Adipose tissue (tissue), 3 donors: ENCODE results near the gene FUOM. TPM values are rescaled to one million over a fixed set of nuclear protein-coding genes. Genes with fewer than 3 reads are reported as not detected.

Experiments
- H3K27ac ChIP-seq: one replicate; pipeline ENCODE4 v1.5.1; 2013; ENCODE audit warnings: low read depth, low read length
- WGBS, 3 donors: extraction: QIAGEN DNeasy Blood & Tissue Kit; methylation state at CpG; one replicate each; pipeline ENCODE4 v1.1.7; 2013; 5-methylcytosine and 5-hydroxymethylcytosine counted together
- polyA plus RNA-seq, 3 donors: library from polyadenylated mRNA; stranded (reverse); fragments of 200-250 nt; gene quantifications; one replicate each; pipeline ENCODE4 v1.2.3, GENCODE V29; 2013
- donor health status: healthy with polysubstance abuse.
- donor health status: Bipolar disorder and iron deficiency.
- donor health status: healthy.

The FUOM gene, protein sequence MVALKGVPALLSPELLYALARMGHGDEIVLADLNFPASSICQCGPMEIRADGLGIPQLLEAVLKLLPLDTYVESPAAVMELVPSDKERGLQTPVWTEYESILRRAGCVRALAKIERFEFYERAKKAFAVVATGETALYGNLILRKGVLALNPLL
- polyA plus RNA-seq = 10 to 100 TPM; 22.1 to 45.1 (median 23.3) TPM

DNA sequence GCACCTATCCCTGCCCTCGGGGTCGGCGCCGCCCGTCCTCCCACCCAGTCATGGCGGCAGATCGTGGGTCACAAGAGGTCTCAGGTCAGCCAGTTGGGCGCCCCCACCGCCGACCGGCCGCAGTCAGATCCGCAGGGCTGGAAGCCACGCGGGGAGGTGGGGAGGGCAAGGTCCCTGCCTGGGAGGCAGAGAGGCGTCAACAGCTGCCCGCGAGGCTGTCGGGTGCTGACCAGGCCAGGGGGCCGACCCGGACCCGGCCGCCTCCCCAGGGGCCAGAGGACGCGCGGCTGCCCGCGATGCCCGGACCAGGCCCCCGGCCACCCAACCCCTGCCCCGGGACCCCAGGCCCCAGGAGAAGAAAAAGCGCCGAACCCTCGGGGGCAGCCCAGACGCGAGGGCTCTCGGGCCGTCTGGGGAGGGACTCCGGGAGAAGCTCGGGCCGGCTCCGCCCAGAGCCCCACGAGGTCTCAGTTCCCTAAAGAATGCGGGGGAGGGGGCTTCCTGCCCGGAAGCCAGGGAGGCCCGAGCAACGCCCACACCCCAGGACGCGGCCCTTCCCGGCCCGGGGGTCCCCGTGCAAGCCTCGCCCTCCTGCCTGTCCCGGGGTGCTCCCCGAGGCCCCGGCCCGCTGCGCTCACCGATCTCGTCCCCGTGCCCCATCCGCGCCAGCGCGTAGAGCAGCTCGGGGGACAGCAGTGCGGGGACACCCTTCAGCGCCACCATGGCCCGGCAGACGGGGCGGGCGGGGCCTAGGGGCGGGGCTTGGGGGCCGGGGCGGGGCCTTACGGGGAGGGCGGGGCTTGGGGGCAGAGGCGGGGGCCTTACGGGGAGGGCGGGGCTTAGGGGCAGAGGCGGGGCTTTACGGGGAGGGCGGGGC, at the start of gene FUOM:
Gene FUOM, minus strand, starts transcription at position 735 of the 877 bp plus-strand sequence. Its CDS starts 12 bp downstream, at position 723.
- no peak within 1 kb of the TSS for H3K27ac ChIP-seq
- WGBS, 3 donors = 1 to 3% (median 2%) methylated on average over 54 to 82 of the region's 83 CpGs

GRCh38 chr10:133405844-133406527, 48.2 kb upstream of the FUOM start:
- WGBS, 3 donors = 85 to 97% (median 95%) methylated on average over 8 of the region's 8 CpGs
- H3K27ac ChIP-seq = no peak overlapping the region

DNA sequence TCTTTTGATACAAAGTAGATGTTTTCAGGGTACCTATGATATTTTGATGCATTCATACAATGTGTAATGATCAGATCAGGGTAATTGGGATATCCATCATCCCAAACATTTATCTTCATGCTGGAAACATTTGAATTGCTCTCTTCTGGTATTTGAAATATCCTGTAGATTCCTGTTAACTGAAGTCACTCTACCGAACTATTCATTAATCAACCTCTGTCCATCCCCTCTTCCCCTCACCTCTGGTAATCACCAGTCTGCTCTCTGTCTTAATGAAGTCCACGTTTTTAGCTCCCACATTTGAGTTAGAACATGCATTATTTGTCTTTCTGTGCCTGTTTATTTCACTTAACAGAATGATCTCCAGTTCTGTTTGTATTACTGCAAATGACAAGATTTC, 47.5 kb upstream of the FUOM start:
- 52 to 67% (median 54%) methylated on average over 2 of the region's 2 CpGs for WGBS, 3 donors
- no peak overlapping the region for H3K27ac ChIP-seq

- 86 to 95% (median 89%) methylated on average over 5 of the region's 5 CpGs for WGBS, 3 donors
Measured at GRCh38 chr10:133403784-133404183, 46.0 kb upstream of the FUOM start.

DNA sequence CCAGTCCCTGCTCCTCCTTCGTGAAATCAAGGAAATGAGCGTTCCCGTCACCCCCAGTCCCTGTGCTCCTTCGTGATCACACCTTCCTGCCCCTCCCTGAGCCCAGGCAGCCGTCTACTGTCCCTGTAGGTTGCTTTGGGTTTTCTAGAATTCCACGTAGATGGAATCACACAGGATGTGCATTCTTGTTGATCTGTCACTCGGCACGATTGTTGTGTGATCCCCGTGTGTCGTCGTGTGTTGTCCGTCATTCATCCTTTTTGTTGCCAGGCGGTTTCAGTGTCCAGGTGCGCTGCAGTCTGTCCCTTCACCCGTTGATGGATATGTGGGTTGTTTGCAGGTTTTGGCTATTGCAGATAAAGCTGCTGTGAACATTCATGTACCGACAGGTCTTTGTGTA, 45.5 kb upstream of the FUOM start:
- no peak overlapping the region for H3K27ac ChIP-seq
- WGBS, 3 donors = 85 to 88% (median 86%) methylated on average over 16 of the region's 16 CpGs

More at GRCh38 chr10:133403784-133404183, 46.0 kb upstream of the FUOM start:
- H3K27ac ChIP-seq = no peak overlapping the region

DNA sequence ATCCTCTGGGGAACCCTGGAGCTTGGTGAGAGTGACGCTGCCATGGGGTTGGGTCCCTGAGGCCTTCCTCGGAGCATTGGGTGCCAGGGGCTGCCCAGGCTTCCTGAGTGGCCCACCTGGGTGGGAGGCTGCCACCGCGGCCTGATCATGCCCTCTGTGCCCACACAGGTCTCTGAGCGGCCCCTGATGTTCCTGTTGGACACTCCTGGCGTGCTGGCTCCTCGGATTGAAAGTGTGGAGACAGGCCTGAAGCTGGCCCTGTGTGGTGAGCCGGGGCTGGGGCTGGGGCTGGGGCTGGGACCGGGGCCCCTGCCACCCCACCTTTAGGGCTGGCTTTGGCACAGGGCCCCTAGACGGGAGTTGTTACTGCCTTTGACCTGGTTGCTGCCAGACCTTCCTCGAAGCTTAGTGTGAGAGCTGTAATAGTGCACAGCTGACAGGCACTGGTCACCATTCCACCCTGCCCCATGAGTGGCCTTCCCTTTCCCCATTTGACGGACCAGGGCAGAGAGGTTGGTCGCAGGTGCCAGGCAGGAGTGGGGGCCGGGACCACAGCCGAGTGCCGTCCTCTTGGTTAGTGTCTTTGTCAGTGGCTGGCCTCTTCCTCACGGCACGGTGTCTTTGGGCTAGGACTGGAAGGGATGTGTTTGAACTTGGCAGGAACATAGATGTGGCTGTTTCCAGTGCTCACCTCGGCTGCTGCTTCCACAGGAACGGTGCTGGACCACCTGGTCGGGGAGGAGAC, 44.3 kb upstream of the FUOM start:
- WGBS, 3 donors = 95 to 97% (median 96%) methylated on average over 20 to 21 of the region's 21 CpGs
- H3K27ac ChIP-seq = no peak overlapping the region

GRCh38 chr10:133401500-133401899, 43.7 kb upstream of the FUOM start:
- no peak overlapping the region for H3K27ac ChIP-seq
- WGBS, 3 donors = 91 to 95% (median 94%) methylated on average over 12 of the region's 12 CpGs

DNA sequence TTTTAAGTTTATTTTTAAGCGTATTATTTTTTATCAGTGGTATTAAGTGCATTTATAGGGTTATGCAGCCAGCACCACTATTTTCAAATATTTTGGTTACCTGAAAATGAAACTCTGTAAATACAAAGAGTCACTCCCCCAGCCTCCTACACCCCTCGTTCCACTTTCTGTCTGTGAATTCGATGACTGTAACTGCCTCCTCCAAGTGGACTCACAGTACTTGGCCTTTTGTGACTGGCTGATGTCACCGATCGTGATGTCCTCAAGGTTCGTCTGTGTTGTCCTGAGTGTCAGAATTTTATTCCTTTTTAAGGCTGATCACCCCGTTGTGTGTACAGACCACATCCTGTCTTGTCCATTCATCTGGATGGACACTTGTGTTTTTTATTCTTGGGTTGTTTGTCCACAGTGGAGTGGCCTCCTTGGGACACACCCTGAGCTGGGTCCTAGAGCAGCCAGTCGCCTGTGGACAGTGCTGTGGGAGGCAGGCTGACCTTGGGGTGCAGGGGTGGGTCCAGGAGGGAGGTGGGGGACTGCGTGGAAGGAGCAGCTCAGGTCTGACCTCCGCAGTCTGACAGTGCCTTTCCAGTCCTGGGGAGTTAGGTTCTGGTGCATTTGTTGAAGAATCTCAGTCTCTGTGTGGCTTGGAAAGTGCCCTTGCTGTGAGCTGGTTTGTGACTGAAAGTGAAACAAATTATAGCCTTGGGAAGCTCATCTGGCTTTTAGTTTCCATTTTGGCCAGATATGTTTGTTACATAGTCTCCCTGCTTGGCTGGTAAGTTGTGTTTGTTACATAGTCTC, 43.0 kb upstream of the FUOM start:
- 86 to 88% (median 87%) methylated on average over 10 of the region's 10 CpGs for WGBS, 3 donors
- no peak overlapping the region for H3K27ac ChIP-seq

DNA sequence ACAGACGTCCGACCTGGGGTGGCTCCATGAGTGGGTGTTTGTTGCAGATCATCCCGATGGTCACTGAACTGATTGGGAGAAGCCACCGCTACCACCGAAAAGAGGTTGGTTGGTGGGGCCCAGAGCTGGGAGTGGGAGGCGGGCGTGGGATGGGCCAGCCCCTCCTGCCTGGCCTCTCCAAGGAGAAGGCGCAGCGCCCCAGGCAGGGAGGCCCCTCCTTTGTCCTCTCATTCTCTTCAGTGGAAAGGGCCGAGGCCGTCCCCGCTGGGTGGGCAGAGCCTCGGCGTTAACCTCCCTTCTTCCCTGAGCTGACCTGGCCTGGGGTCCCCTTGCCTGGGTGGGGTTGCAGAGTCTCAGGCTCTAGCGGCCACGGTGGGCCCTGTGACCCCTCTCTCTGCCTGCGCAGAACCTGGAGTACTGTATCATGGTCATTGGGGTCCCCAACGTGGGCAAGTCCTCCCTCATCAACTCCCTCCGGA, 41.3 kb upstream of the FUOM start:
- WGBS, 3 donors = 93 to 97% (median 97%) methylated on average over 18 to 19 of the region's 19 CpGs
- no peak overlapping the region for H3K27ac ChIP-seq

GRCh38 chr10:133397938-133398337, 40.1 kb upstream of the FUOM start:
- no peak overlapping the region for H3K27ac ChIP-seq
- 95 to 98% (median 97%) methylated on average over 7 of the region's 7 CpGs for WGBS, 3 donors

- 93 to 95% (median 93%) methylated on average over 19 of the region's 19 CpGs for WGBS, 3 donors
- H3K27ac ChIP-seq = no peak overlapping the region
Measured at GRCh38 chr10:133396035-133396624, 38.3 kb upstream of the FUOM start.

GRCh38 chr10:133394801-133395221, 37.0 kb upstream of the FUOM start:
- no peak overlapping the region for H3K27ac ChIP-seq
- WGBS, 3 donors = 22 to 33% (median 32%) methylated on average over 21 of the region's 21 CpGs

- WGBS, 3 donors = 0 to 1% (median 0%) methylated on average over 40 to 68 of the region's 69 CpGs
- peak within 1 kb of the TSS; percentile 10 for H3K27ac ChIP-seq
Measured at GRCh38 chr10:133394064-133394663, 36.3 kb upstream of the FUOM start, which contains the start of gene MTG1. TSS of gene MTG1 (plus strand) at chr10:133394157. CDS start at chr10:133394221, 64 bp downstream.

DNA sequence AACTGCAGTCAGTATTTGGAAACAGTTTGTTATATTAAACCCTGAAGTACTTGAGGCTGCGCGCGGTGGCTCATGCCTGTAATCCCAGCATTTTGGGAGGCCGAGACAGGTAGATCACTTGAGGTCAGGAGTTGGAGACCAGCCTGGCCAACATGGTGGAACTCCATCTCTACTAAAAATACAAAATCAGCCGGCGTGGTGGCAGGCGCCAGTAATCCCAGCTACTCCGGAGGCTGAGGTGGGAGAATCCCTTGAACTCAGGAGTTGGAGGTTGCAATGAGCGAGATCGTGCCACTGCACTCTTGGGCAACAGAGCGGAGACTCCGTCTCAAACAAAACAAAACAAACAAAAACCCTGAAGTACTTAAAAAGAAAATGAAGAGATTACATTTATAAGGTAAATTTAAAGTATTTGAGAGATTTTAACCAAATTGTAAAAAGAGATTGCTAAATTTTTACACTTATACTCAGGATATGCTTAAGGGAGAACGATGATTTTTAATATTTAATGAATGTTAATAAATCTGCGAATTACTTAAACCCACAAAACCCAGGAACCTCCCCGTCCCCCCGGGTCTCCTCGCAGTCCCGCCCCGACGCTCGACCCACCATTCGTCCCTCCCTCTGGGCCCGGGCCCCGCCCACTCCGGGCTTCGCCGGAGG, 35.7 kb upstream of the FUOM start:
- H3K27ac ChIP-seq = no peak overlapping the region
- WGBS, 3 donors = 35 to 36% (median 36%) methylated on average over 27 of the region's 27 CpGs

GRCh38 chr10:133391761-133392518, 34.1 kb upstream of the FUOM start:
- 82 to 86% (median 82%) methylated on average over 11 to 12 of the region's 12 CpGs for WGBS, 3 donors

GRCh38 chr10:133391249-133391635, 33.4 kb upstream of the FUOM start:
- 94 to 95% (median 95%) methylated on average over 12 of the region's 12 CpGs for WGBS, 3 donors
- no peak overlapping the region for H3K27ac ChIP-seq

More at GRCh38 chr10:133391761-133392518, 34.1 kb upstream of the FUOM start:
- H3K27ac ChIP-seq = no peak overlapping the region
